Colonic mucosa (tissue), 4 donors: ENCODE data around the gene COX19. TPM values are rescaled to one million over a fixed set of nuclear protein-coding genes. Genes with fewer than 3 reads are reported as not detected.

Experiments used
- DNase-seq: peaks from one replicate; pipeline ENCODE4 v3.0.0-alpha.2; 2020
- H3K27ac ChIP-seq: fragments of 200-600 bp; one replicate; pipeline ENCODE4 v1.8.0; 2021
- H3K27me3 ChIP-seq: fragments of 200-600 bp; one replicate; pipeline ENCODE4 v1.8.0; 2021
- H3K36me3 ChIP-seq: fragments of 200-600 bp; one replicate; pipeline ENCODE4 v1.8.0; 2021
- H3K4me1 ChIP-seq: fragments of 200-600 bp; one replicate; pipeline ENCODE4 v1.8.0; 2021; ENCODE audit warnings: mild to moderate bottlenecking
- H3K4me3 ChIP-seq: fragments of 200-600 bp; one replicate; pipeline ENCODE4 v1.8.0; 2021
- H3K9ac ChIP-seq, 2 donors: one replicate each; pipeline ENCODE4 v1.7.0; 2013; ENCODE audit warnings: control low read depth in 2 of 2, low read depth in 2 of 2, low read length in 2 of 2
- H3K9me3 ChIP-seq: fragments of 200-600 bp; one replicate; pipeline ENCODE4 v1.8.0; 2021
- intact Hi-C: fragments of 100-400 bp; cut with DNase I; formaldehyde crosslinking; loops from one replicate; pipeline ENCODE4 v1.14.1; 2022
- total RNA-seq, 2 donors: library from RNA; stranded (reverse); fragmentation: NEBNext Ultra II Directional in 1 of 2; extraction: Animal tissue kit (Norgen Biotek cat#: 25700) in 1 of 2; gene quantifications; one replicate each; pipeline ENCODE4 v1.2.1, GENCODE V29; 2021
- TF ChIP-seq, protein P1 (sequence below): fragments of 200-600 bp; IDR thresholded peaks from one replicate; pipeline ENCODE4 v1.8.0; 2022; ENCODE audit warnings: antibody characterized with exemption, mild to moderate bottlenecking
- donor health status: healthy.
- donor health status: DM: no; HTN: no; CAD: no.
- donor health status: DM: no; HTN: no; CAD: no.

COX19 gene
- total RNA-seq, 2 donors from 2014 or later, result 11.6 to 16.5 TPM

DNA sequence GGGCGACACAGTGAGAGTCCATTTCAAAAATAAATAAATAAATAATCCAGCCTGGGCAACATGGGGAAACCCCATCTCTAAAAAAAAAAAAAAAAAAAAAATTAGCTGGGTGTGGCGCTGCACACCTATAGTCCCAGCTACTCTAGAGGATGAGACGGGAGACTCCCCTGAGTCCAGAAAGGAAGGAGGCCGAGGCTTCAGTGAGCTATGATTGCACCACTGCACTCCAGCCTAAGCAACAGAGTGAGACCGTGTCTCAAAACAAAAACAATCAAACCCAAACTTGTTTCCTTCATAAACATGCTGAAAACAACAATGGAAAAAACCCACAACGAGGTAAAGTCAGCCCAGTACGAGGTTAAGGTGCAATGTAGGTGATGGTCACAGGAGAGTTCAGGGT is 1.2 kb downstream of the COX19 start:
- Histone ChIP-seq H3K36me3 (no peaks in the 10 kb centered on the region), H3K4me1 (peaks cover 20% of the 10 kb centered on the region), H3K9me3 (no peaks in the 10 kb centered on the region), H3K27ac (peak overlapping the region; percentile 96), H3K9ac (peak overlapping the region; percentile 91 to 98), H3K27me3 (no peaks in the 10 kb centered on the region), H3K4me3 (peak overlapping the region; percentile 100)
- intact Hi-C loops, result loop anchor here (5.0 kb wide), 1 partner anchor 67 kb away; no protein-coding TSS in a partner anchor
- TF ChIP-seq, protein P1, sequence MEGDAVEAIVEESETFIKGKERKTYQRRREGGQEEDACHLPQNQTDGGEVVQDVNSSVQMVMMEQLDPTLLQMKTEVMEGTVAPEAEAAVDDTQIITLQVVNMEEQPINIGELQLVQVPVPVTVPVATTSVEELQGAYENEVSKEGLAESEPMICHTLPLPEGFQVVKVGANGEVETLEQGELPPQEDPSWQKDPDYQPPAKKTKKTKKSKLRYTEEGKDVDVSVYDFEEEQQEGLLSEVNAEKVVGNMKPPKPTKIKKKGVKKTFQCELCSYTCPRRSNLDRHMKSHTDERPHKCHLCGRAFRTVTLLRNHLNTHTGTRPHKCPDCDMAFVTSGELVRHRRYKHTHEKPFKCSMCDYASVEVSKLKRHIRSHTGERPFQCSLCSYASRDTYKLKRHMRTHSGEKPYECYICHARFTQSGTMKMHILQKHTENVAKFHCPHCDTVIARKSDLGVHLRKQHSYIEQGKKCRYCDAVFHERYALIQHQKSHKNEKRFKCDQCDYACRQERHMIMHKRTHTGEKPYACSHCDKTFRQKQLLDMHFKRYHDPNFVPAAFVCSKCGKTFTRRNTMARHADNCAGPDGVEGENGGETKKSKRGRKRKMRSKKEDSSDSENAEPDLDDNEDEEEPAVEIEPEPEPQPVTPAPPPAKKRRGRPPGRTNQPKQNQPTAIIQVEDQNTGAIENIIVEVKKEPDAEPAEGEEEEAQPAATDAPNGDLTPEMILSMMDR, result no peak
- DNase-seq, result peak; percentile 51

DNA sequence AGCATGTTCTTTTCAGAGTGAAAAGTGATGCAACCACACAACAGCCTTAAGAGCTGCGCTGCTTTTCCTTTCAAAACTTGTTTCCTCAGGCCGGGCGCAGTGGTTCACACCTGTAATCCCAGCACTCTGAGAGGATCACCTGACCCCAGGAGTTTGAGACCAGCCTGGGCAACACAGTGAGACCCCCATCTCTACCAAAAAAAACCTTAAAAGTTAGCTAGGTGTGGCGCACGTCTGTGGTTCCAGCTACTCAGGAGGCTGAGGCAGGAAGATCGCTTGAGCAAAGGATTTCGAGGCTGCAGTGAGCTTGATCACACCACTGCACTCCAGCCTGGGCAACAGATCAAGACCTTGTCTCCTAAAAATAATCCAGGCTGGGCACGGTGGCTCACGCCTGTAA is 2.0 kb downstream of the COX19 start:
- Histone ChIP-seq H3K27ac (no peak overlapping the region), H3K9me3 (no peaks in the 10 kb centered on the region), H3K27me3 (no peaks in the 10 kb centered on the region), H3K36me3 (no peaks in the 10 kb centered on the region), H3K9ac (no peak overlapping the region), H3K4me3 (no peak overlapping the region), H3K4me1 (peaks cover 20% of the 10 kb centered on the region)
- no peak for DNase-seq
- intact Hi-C loops, result loop anchor here (5.0 kb wide), 1 partner anchor 66 kb away; no protein-coding TSS in a partner anchor
- TF ChIP-seq, protein P1, result no peak

DNA sequence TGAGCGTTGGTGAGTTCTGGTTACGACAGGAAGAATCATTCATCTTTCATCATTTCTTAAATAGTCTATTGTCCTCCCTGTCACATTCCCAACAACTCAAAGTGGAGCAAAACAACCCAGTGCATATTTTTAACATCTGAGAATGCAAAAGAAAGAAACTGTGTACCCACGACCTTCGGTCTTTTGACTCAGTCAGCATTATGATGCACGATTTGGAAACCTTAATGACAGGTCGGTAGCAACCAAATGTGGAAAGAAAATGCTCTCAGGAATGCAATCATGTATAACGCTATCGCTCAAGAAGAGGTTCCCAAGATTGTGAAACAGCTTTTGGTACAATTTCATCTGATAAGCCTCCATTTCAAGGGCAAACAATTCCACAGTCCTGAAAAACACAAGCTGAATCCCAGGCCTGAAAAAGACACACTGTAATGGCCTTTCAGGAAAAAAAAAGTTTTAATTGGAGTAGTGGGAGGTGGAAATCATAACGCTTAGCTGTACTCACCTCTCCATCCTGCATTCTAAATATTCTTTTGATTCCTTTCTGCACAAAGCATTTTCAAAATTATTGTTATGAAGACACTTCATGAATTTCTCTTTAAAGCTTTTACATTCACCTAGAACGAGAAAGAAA is 2.6 kb downstream of the COX19 start:
- no peak overlapping the region for H3K27ac ChIP-seq
- H3K9ac ChIP-seq, result no peak overlapping the region
- DNase-seq, result no peak
- intact Hi-C loops, result loop anchor here (5.0 kb wide), 1 partner anchor 65 kb away; no protein-coding TSS in a partner anchor
- no peaks in the 10 kb centered on the region for H3K9me3 ChIP-seq
- H3K4me3 ChIP-seq, result no peak overlapping the region
- TF ChIP-seq, protein P1, result no peak
- H3K4me1 ChIP-seq, result peaks cover 20% of the 10 kb centered on the region
- H3K27me3 ChIP-seq, result no peaks in the 10 kb centered on the region
- no peaks in the 10 kb centered on the region for H3K36me3 ChIP-seq

DNA sequence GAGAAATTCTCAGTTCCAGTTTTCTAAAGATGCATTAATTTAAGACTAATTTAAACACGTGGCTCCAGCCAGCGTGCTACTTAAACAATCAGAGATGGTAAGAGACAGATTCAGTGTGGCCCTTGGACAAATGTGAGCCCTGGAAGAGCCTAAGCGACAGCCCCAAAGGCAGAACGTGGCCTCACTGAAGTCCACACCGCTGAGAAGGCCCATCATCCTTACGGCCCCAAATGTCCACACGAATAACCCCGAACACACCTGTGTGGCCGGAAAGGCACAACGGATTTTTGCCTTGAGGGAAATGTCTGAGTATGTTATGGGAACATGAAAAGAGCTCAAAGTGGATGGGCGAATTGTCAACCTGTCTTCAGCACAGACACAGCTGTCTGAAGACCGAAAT is 3.2 kb downstream of the COX19 start:
- H3K27ac ChIP-seq, result no peak overlapping the region

DNA sequence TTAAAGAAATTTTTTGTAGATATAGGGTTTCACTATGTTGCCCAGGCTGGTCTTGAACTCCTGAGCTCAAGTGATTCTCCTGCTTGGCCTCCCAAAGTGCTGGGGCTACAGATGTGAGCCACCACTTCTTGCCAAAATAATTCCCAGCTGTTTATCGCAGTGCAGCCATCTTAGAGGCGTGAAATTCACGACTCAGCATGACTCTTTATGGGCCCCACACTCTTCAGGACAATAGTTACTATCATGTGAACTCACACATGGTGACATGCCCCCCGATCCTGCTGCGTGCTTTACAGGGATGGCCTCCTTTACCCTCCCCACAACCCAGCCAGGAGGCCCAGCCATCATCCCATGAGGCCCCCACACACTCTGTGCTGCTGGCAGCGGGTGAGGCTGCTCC is 4.6 kb downstream of the COX19 start:
- Histone ChIP-seq H3K9me3 (no peaks in the 10 kb centered on the region), H3K4me3 (no peak overlapping the region), H3K4me1 (peaks cover 13% of the 10 kb centered on the region), H3K9ac (no peak overlapping the region), H3K27me3 (no peaks in the 10 kb centered on the region), H3K27ac (no peak overlapping the region), H3K36me3 (no peaks in the 10 kb centered on the region)
- no peak for DNase-seq
- TF ChIP-seq, protein P1, result no peak
- intact Hi-C loops, result loop anchor here (5.0 kb wide), 1 partner anchor 63 kb away; no protein-coding TSS in a partner anchor

More for the DNA sequence above, 3.2 kb downstream of the COX19 start:
- TF ChIP-seq, protein P1, result no peak
- no peak overlapping the region for H3K9ac ChIP-seq
- no peaks in the 10 kb centered on the region for H3K27me3 ChIP-seq
- peaks cover 20% of the 10 kb centered on the region for H3K4me1 ChIP-seq
- H3K36me3 ChIP-seq, result no peaks in the 10 kb centered on the region
- H3K9me3 ChIP-seq, result no peaks in the 10 kb centered on the region
- H3K4me3 ChIP-seq, result no peak overlapping the region
- intact Hi-C loops, result loop anchor here (5.0 kb wide), 1 partner anchor 65 kb away; no protein-coding TSS in a partner anchor
- DNase-seq, result no peak
